CD4-positive, alpha-beta T cell treated with Interleukin-6 for 4 hours (primary cell): ENCODE data around the gene PLEKHD1.
A peak's percentile ranks its signal among the peaks of the same experiment; 100 is the strongest.

Experiments
- DNase-seq: peaks from one replicate; pipeline ENCODE4 v3.0.0-alpha.2; 2020; ENCODE audit warnings: mixed read lengths

PLEKHD1 gene

GRCh38 chr14:69558774-69559173, 74.2 kb downstream of the PLEKHD1 start:
- DNase-seq = no peak

GRCh38 chr14:69559581-69560011, 75.1 kb downstream of the PLEKHD1 start:
- no peak for DNase-seq

GRCh38 chr14:69560826-69561225, 76.3 kb downstream of the PLEKHD1 start:
- DNase-seq = no peak

GRCh38 chr14:69561893-69562292, 77.4 kb downstream of the PLEKHD1 start:
- DNase-seq = no peak

DNA sequence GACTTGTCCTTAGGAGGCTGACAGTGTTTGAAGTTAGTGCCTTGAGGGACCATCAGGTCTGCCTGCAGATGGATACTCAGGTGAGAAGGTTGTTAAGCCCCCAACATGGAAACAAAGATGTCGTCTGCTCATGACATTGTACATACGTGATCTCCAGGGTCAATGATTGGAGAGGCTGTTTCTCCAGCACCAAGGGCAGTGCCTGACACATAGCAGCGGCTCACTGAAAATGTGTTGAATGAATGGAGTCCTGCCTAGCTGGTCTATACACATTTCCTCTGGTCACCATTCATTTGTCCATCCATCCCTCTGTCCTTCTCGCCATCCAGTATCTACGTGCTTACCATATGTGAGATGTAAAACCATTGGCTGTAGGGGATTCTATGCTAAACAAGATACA, 83.0 kb downstream of the PLEKHD1 start:
- DNase-seq = no peak

- DNase-seq = no peak
Measured at GRCh38 chr14:69569859-69570258, 85.3 kb downstream of the PLEKHD1 start.

GRCh38 chr14:69570836-69571330, 86.4 kb downstream of the PLEKHD1 start:
- DNase-seq = no peak

GRCh38 chr14:69571449-69572029, 87.0 kb downstream of the PLEKHD1 start:
- no peak for DNase-seq

GRCh38 chr14:69572030-69572840, 87.7 kb downstream of the PLEKHD1 start:
- no peak for DNase-seq

DNA sequence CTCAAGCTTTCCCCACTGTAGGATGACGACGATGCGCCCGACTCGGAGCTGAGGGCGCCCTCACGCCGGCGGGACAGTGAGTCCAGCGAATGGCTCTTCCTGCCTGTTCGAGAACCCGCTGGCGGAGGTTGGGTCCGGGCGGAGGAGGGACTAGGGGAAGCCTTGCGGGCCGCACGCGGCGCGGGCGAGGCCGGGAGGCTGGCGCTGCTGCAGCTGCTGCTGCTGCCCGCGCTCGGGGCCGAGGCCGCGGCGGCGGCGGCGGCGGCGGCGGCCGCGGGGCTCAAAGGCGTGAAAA, 88.3 kb downstream of the PLEKHD1 start:
- no peak for DNase-seq

- DNase-seq = no peak
Measured at GRCh38 chr14:69573205-69573830, 88.8 kb downstream of the PLEKHD1 start.

- DNase-seq = no peak
Measured at GRCh38 chr14:69573831-69574262, 89.3 kb downstream of the PLEKHD1 start.

DNA sequence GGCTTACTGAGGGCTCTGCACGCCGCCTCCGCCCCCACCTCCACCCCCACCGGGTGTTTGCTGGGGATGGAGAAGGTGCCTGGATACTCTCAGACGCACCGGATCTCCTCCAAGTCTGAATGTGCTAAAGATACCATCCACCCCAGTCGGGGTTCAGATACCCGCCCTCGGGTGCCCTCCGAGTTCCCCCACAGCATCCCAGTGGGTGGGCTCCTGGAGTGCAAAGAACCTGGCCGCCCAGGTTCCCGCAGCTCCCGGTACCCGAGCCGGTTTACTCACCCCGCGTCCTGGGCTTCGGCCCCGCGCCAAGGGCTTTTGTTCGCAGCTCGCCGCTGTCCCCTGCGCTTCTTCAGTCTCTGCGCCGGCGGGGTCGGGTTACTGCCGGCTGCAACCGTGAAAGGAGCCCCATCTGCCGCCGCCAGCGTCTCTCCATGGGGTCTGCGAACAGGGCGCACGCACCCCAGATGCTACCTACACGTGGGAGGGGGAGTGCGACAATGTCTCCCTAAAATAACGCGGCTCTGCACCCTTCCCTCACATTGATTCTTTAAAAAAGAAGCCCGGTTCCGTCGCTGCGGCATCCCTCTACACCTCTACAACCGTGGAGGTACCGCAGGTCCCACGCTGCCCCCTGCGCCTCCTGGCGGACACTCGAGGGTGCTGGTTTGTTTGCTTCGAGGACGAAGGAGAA, 89.9 kb downstream of the PLEKHD1 start, which contains the start of gene CCDC177:
Gene CCDC177, minus strand, starts transcription at position 609 of the 691 bp plus-strand sequence. CDS start 1,249 bp downstream, outside the sequence.
- peak; percentile 79 for DNase-seq

GRCh38 chr14:69574954-69575295, 90.4 kb downstream of the PLEKHD1 start:
- DNase-seq = no peak

- no peak for DNase-seq
Measured at GRCh38 chr14:69579476-69579875, 94.9 kb downstream of the PLEKHD1 start.

DNA sequence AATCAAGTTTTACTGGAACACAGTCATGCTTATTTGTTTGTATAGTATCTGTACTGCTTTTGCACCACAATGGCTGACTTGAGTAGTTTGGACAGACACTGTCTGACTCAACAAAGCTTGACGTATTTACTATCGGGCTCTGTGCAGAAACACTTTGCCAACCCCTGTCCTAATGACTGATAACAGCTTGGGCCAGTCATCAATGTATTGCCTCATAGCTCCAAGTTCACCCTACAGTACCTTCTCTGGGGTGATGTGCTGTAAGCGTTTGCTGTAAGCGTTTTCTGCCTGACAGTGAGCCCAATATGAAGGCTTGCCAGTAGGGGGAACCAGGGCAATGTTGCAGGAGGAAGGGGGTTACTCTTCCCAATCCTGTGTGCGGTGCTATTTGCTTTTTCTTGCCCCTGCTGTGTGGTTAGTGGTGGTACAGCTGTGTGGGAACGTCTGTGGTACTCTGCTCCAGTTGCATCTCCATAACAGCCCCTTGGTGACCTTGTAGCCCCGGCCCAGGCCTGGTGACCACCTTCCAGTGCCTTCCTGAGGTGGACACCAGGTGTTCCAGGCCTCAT, 95.6 kb downstream of the PLEKHD1 start:
- DNase-seq = no peak
